ENCODE measurements around the gene CLDND2.
A peak's percentile ranks its signal among the peaks of the same experiment; 100 is the strongest.
"Not testable (repeated sequence)": the region's sequence is repeated elsewhere in the genome, so short reads cannot be mapped to it uniquely, and the experiment has no call there.

Gene CLDND2

GRCh38 chr19:51368366-51369282 lies at the start of gene CLDND2:
TSS of gene CLDND2 (minus strand) at chr19:51369003. CDS start at chr19:51368577, 426 bp downstream.
- DNase-seq (ENCODE audit: low read depth): no peak

- DNase-seq (ENCODE audit: low read depth): no peak
Observed at GRCh38 chr19:51417810-51418157, 49.0 kb upstream of the CLDND2 start.

- no peak for DNase-seq (ENCODE audit: low read depth)
Observed at GRCh38 chr19:51417107-51417809, 48.5 kb upstream of the CLDND2 start, which contains the start of gene SIGLEC10. TSS of gene SIGLEC10 (minus strand) at chr19:51417642. CDS start at chr19:51417581, 61 bp downstream.

- not testable (repeated sequence) for DNase-seq (ENCODE audit: low read depth)
Observed at GRCh38 chr19:51416422-51416821, 47.6 kb upstream of the CLDND2 start.

- DNase-seq (ENCODE audit: low read depth): no peak
Observed at GRCh38 chr19:51415187-51415586, 46.4 kb upstream of the CLDND2 start.

GRCh38 chr19:51410950-51411748 lies 42.3 kb upstream of the CLDND2 start:
- no peak for DNase-seq (ENCODE audit: low read depth)

GRCh38 chr19:51407511-51408131 lies 38.8 kb upstream of the CLDND2 start:
- DNase-seq (ENCODE audit: low read depth): no peak

- DNase-seq (ENCODE audit: low read depth): no peak
Observed at GRCh38 chr19:51402117-51402516, 33.3 kb upstream of the CLDND2 start.

GRCh38 chr19:51399936-51400335 lies 31.1 kb upstream of the CLDND2 start:
- DNase-seq (ENCODE audit: low read depth): not testable (repeated sequence)

GRCh38 chr19:51399231-51399630 lies 30.4 kb upstream of the CLDND2 start:
- DNase-seq (ENCODE audit: low read depth): no peak

GRCh38 chr19:51398096-51398704 lies 29.4 kb upstream of the CLDND2 start:
- DNase-seq (ENCODE audit: low read depth): no peak

GRCh38 chr19:51397453-51397852 lies 28.6 kb upstream of the CLDND2 start:
- DNase-seq (ENCODE audit: low read depth): not testable (repeated sequence)

GRCh38 chr19:51396175-51396574 lies 27.4 kb upstream of the CLDND2 start:
- no peak for DNase-seq (ENCODE audit: low read depth)

GRCh38 chr19:51394050-51394836 lies 25.4 kb upstream of the CLDND2 start:
- DNase-seq (ENCODE audit: low read depth): peak; percentile 83

GRCh38 chr19:51392701-51393100 lies 23.9 kb upstream of the CLDND2 start:
- DNase-seq (ENCODE audit: low read depth): no peak

- DNase-seq (ENCODE audit: low read depth): no peak
Observed at GRCh38 chr19:51391073-51391611, 22.3 kb upstream of the CLDND2 start.

- DNase-seq (ENCODE audit: low read depth): no peak
Observed at GRCh38 chr19:51389143-51389542, 20.3 kb upstream of the CLDND2 start.

- no peak for DNase-seq (ENCODE audit: low read depth)
Observed at GRCh38 chr19:51387924-51388389, 19.2 kb upstream of the CLDND2 start, which contains the start of gene LIM2. TSS of gene LIM2 (minus strand) at chr19:51387974. CDS start at chr19:51387443, 531 bp downstream.

- DNase-seq (ENCODE audit: low read depth): no peak
Observed at GRCh38 chr19:51386882-51387520, 18.2 kb upstream of the CLDND2 start.
